Smooth muscle cell (in vitro differentiated cells): Measurements from ENCODE around the gene CHRNA4. TPM values are rescaled to one million over a fixed set of nuclear protein-coding genes. Genes with fewer than 3 reads are reported as not detected.

Experiments used
- DNase-seq: peaks from one replicate; lab custom pipeline; 2025; ENCODE audit not compliant: unreplicated experiment; lab: John Stamatoyannopoulos, UW
- H2AFZ ChIP-seq: fragments of 200-600 bp; sonication (generic); 2 replicates; pipeline ENCODE4 v1.6.0; 2016; ENCODE audit warnings: antibody characterized with exemption, low read depth, mild to moderate bottlenecking
- H3F3A ChIP-seq: fragments of 200-600 bp; sonication (generic); 2 replicates; pipeline ENCODE4 v1.6.0; 2017; ENCODE audit warnings: antibody characterized with exemption, low read depth
- H3K27ac ChIP-seq: fragments of 200-600 bp; sonication (generic); 2 replicates; pipeline ENCODE4 v1.5.1; 2016; ENCODE audit warnings: low read depth, mild to moderate bottlenecking
- H3K27me3 ChIP-seq: fragments of 200-600 bp; sonication (generic); 2 replicates; pipeline ENCODE4 v1.6.1; 2016; ENCODE audit warnings: low read depth, mild to moderate bottlenecking
- H3K36me3 ChIP-seq: fragments of 200-600 bp; sonication (generic); 2 replicates; pipeline ENCODE4 v1.5.1; 2016; ENCODE audit warnings: low read depth
- H3K4me1 ChIP-seq: fragments of 200-600 bp; sonication (generic); 2 replicates; pipeline ENCODE4 v1.5.1; 2016; ENCODE audit warnings: low read depth
- H3K4me2 ChIP-seq: fragments of 200-600 bp; sonication (generic); 2 replicates; pipeline ENCODE4 v1.6.0; 2016; ENCODE audit warnings: mild to moderate bottlenecking
- H3K4me3 ChIP-seq: fragments of 200-600 bp; sonication (generic); 2 replicates; pipeline ENCODE4 v1.5.1; 2016; ENCODE audit warnings: mild to moderate bottlenecking
- H3K79me2 ChIP-seq: fragments of 200-600 bp; sonication (generic); 2 replicates; pipeline ENCODE4 v1.6.0; 2016; ENCODE audit warnings: low read depth, mild to moderate bottlenecking
- H3K9ac ChIP-seq: fragments of 200-600 bp; sonication (generic); 2 replicates; pipeline ENCODE4 v1.6.0; 2016; ENCODE audit warnings: low read depth
- H3K9me3 ChIP-seq: fragments of 200-600 bp; sonication (generic); replicated peaks from 2 replicates; pipeline ENCODE4 v1.5.1; 2016; ENCODE audit warnings: low read depth
- H4K20me1 ChIP-seq: fragments of 200-600 bp; sonication (generic); 2 replicates; pipeline ENCODE4 v1.6.0; 2016; ENCODE audit warnings: low read depth
- CTCF ChIP-seq: fragments of 200-600 bp; sonication (generic); IDR thresholded peaks from 2 replicates; pipeline ENCODE4 v1.5.1; 2017; ENCODE audit warnings: borderline replicate concordance, mild to moderate bottlenecking, antibody characterized with exemption; ENCODE audit not compliant: insufficient read depth, poor library complexity, severe bottlenecking
- WGBS: methylation state at CpG from one replicate; pipeline ENCODE4 v1.1.7; 2016; ENCODE audit warnings: low lambda C conversion rate; 5-methylcytosine and 5-hydroxymethylcytosine counted together
- polyA plus RNA-seq: library from polyadenylated mRNA; unstranded; fragments of >200 nt; fragmentation: Nextera tagmentation; extraction: Ambion mirVana; gene quantifications from 2 replicates; pipeline ENCODE4 v1.2.1, GENCODE V29; 2016
- total RNA-seq: library from RNA; depleted of rRNA; stranded (reverse); fragments of >200 nt; gene quantifications from 2 replicates; pipeline ENCODE4 v1.2.3, GENCODE V29; 2014

CHRNA4 gene
- total and polyA plus RNA-seq, 2 experiments from 2014 or later = 0.03 TPM; not detected in 1

GRCh38 chr20:63313349-63314014 is 47.7 kb downstream of the CHRNA4 start:
- TF ChIP-seq CTCF = no peak
- Histone ChIP-seq H3K4me2 (no peak overlapping the region), H2AFZ (no peak overlapping the region), H3K36me3 (no peaks in the 10 kb centered on the region), H3K9me3 (no peaks in the 10 kb centered on the region), H3K4me3 (no peak overlapping the region), H3K27me3 (no peaks in the 10 kb centered on the region), H3K79me2 (no peaks in the 10 kb centered on the region), H3K4me1 (no peaks in the 10 kb centered on the region), H4K20me1 (no peaks in the 10 kb centered on the region), H3K27ac (no peak overlapping the region), H3F3A (no peaks in the 10 kb centered on the region), H3K9ac (no peak overlapping the region)
- DNase-seq = no peak
- 88% methylated on average over 18 of the region's 25 CpGs for WGBS

- Histone ChIP-seq H3K4me3 (no peak overlapping the region), H3F3A (no peaks in the 10 kb centered on the region), H4K20me1 (no peaks in the 10 kb centered on the region), H3K36me3 (no peaks in the 10 kb centered on the region), H3K79me2 (no peaks in the 10 kb centered on the region), H3K27me3 (no peaks in the 10 kb centered on the region), H3K27ac (no peak overlapping the region), H3K9ac (no peak overlapping the region), H3K4me1 (no peaks in the 10 kb centered on the region), H3K9me3 (no peaks in the 10 kb centered on the region), H3K4me2 (no peak overlapping the region), H2AFZ (no peak overlapping the region)
- TF ChIP-seq CTCF = no peak
- no peak for DNase-seq
- 91% methylated on average over 22 of the region's 22 CpGs for WGBS
These were observed 48.3 kb downstream of the CHRNA4 start for GRCh38 chr20:63312690-63313348.

GRCh38 chr20:63312273-63312672 is 48.9 kb downstream of the CHRNA4 start:
- H3K4me2 ChIP-seq = no peak overlapping the region
- no peak overlapping the region for H3K27ac ChIP-seq
- no peaks in the 10 kb centered on the region for H3K9me3 ChIP-seq
- no peak overlapping the region for H3K4me3 ChIP-seq
- no peak overlapping the region for H2AFZ ChIP-seq
- no peak for DNase-seq
- H3K36me3 ChIP-seq = no peaks in the 10 kb centered on the region
- H4K20me1 ChIP-seq = no peaks in the 10 kb centered on the region
- no peaks in the 10 kb centered on the region for H3K4me1 ChIP-seq
- no peaks in the 10 kb centered on the region for H3K27me3 ChIP-seq
- H3F3A ChIP-seq = no peaks in the 10 kb centered on the region
- TF ChIP-seq CTCF = no peak
- H3K79me2 ChIP-seq = no peaks in the 10 kb centered on the region
- no peak overlapping the region for H3K9ac ChIP-seq
- WGBS = 85% methylated on average over 7 of the region's 9 CpGs
